Gastrocnemius medialis (tissue), 4 donors: ENCODE results near the gene AP2B1. TPM values are rescaled to one million over a fixed set of nuclear protein-coding genes. Genes with fewer than 3 reads are reported as not detected.
"Not testable (repeated sequence)": the region's sequence is repeated elsewhere in the genome, so short reads cannot be mapped to it uniquely, and the experiment has no call there.

Experiments
- ATAC-seq, 2 donors: fragments of 150-250 bp; one replicate each; pipeline ENCODE4 v1.9.1; 2016
- DNase-seq, 2 donors: peaks; one replicate each; pipeline ENCODE4 v3.0.0-alpha.2; 2019
- H3K27ac ChIP-seq, 4 donors: fragments of 200-600 bp; sonication (generic); 1 replicate in 1 of 4; 2 replicates in 3 of 4; pipeline ENCODE4 v1.5.1; 2016 to 2018; ENCODE audit warnings: mild to moderate bottlenecking in 2 of 4, moderate library complexity in 1 of 4
- H3K27me3 ChIP-seq, 3 donors: fragments of 200-600 bp; sonication (generic) in 2 of 3; 1 replicate in 1 of 3; 2 replicates in 2 of 3; pipeline versions ENCODE4 v1.5.1 to v1.6.0; 2016 to 2019; ENCODE audit warnings: mild to moderate bottlenecking in 1 of 3, moderate library complexity in 1 of 3
- H3K36me3 ChIP-seq, 2 donors: fragments of 200-600 bp; sonication (generic) in 1 of 2; one replicate each; pipeline ENCODE4 v1.5.1; 2017 to 2018
- H3K4me1 ChIP-seq, 2 donors: fragments of 200-600 bp; sonication (generic) in 1 of 2; one replicate each; pipeline ENCODE4 v1.5.1; 2016 to 2017; ENCODE audit warnings: mild to moderate bottlenecking in 2 of 2
- H3K4me3 ChIP-seq, 4 donors: fragments of 200-600 bp; sonication (generic) in 3 of 4; 1 replicate in 1 of 4; 2 replicates in 3 of 4; pipeline ENCODE4 v1.5.1; 2016 to 2019; ENCODE audit warnings: mild to moderate bottlenecking in 2 of 4
- H3K9me3 ChIP-seq, 3 donors: fragments of 200-600 bp; sonication (generic) in 2 of 3; 1 replicate in 1 of 3; 2 replicates in 2 of 3; pipeline ENCODE4 v1.5.1; 2016 to 2019
- CTCF ChIP-seq, 5 experiments: fragments of 450-650 bp in 3 of 5; fragments of 200-600 bp in 2 of 5; sonication (generic) in 2 of 5; IDR thresholded peaks in 4 of 5; conservative IDR thresholded peaks in 1 of 5; 1 replicate in 4 of 5; 2 replicates in 1 of 5; pipeline ENCODE4 v1.5.1; 2016 to 2019; ENCODE audit warnings: antibody characterized with exemption in 5 of 5, mild to moderate bottlenecking in 3 of 5, moderate library complexity in 3 of 5
- POLR2A ChIP-seq, 2 donors: fragments of 450-650 bp; IDR thresholded peaks; one replicate each; pipeline ENCODE4 v1.6.1; 2017; ENCODE audit warnings: antibody characterized with exemption in 2 of 2, mild to moderate bottlenecking in 2 of 2, moderate library complexity in 2 of 2
- in situ Hi-C, 4 donors: fragments of 200-750 bp; cut with MboI; loops; one replicate each; pipeline versions ENCODE4 v1.15.0 to v1.8.0; 2017; ENCODE audit warnings: low sequenced_read_pairs in 4 of 4
- intact Hi-C: fragments of 100-400 bp; cut with DNase I; formaldehyde crosslinking; loops from one replicate; pipeline ENCODE4 v1.15.1; 2023; ENCODE audit warnings: low total_unique reads
- total RNA-seq, 4 donors: library from RNA; depleted of rRNA; stranded (reverse); fragments of >200 nt; gene quantifications; one replicate each; pipeline versions ENCODE4 v1.1.0 to v1.2.3, GENCODE V29; 2016

AP2B1 gene
- total RNA-seq, 4 donors from 2014 or later = 31.3 to 48.7 (median 38.1) TPM

DNA sequence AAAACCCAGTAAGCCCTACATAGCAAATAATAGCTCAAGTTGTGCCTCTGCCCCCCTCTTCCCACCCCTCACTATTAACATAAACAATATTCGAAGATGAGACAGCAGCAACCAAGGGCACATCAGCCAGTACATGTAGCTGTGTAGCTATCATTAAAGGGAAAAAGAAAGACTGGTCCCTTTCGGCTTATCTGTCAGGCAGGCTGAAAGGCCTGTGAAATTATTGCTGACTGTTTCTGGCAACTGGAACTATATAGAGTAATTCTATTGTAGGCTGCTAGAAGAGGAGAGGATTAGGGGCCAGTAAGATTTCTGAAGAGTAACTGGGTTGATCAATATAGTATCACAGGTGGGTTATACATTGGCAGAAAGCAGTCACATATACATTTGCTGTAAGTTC is 107.8 kb downstream of the AP2B1 start:
- no peak for DNase-seq
- Histone ChIP-seq H3K4me3 (no peak overlapping the region), H3K9me3 (no peaks in the 10 kb centered on the region), H3K27ac (no peak overlapping the region), H3K36me3 (peaks cover 0 to 34% of the 10 kb centered on the region in 2 donors), H3K27me3 (no peaks in the 10 kb centered on the region), H3K4me1 (peaks cover 0 to 15% of the 10 kb centered on the region in 2 donors)
- intact Hi-C loops = loop anchor here (5.0 kb wide), 1 partner anchor 37 kb away; the partner anchor contains the start of gene RASL10B
- in situ Hi-C loops = no loop called here
- TF ChIP-seq CTCF (IDR thresholded peaks at IDR 0.05 in 4 of 5, conservative IDR thresholded peaks at IDR 0.05 in 1 of 5) (no peak), POLR2A (IDR thresholded peaks at IDR 0.05) (no peak)
- no peak for ATAC-seq

DNA sequence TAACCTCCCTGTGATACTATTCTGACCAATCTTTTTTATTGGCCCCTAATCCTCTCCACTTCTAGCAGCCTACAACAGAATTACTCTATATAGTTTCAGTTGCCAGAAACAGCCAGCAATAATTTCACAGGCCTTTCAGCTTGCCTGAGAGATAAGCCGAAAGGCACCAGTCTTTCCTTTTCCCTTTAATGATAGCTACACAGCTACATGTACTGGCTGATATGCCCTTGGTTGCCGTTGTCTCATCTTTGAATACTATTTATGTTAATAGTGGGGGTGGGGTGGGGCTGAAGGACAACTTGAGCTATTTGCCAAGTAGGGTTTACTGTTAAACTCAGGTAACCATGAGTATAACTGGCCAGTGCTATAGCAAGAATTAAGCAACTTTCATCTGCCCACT is 108.5 kb downstream of the AP2B1 start:
- Histone ChIP-seq H3K36me3 (peaks cover 0 to 27% of the 10 kb centered on the region in 2 donors), H3K9me3 (no peaks in the 10 kb centered on the region), H3K27ac (no peak overlapping the region), H3K4me3 (no peak overlapping the region), H3K27me3 (no peaks in the 10 kb centered on the region), H3K4me1 (peaks cover 0 to 15% of the 10 kb centered on the region in 2 donors)
- no peak for DNase-seq
- in situ Hi-C loops = no loop called here
- intact Hi-C loops = loop anchor here (5.0 kb wide), 1 partner anchor 37 kb away; the partner anchor contains the start of gene RASL10B
- no peak for ATAC-seq
- TF ChIP-seq CTCF (IDR thresholded peaks at IDR 0.05 in 4 of 5, conservative IDR thresholded peaks at IDR 0.05 in 1 of 5) = no peak
- no peak for TF ChIP-seq POLR2A (IDR thresholded peaks at IDR 0.05)

DNA sequence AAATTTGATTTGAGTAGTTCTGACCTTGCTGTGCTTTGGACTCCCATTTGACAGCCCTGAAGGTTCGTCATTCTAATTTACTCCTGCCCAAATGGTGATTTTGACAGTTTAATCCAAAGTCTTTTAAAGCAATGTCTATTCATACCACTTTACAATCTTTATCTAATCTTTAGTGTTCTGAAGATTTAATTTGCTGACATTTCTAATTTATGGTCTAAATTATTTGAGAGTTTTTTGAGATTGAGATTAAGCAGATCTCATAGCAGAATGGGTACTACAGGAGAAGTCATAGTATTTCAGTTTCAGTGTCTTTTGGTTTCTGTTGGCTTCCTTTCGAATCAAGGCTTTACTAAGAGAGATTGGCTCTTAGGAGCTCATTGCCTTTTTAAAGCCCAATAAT is 111.7 kb downstream of the AP2B1 start:
- Histone ChIP-seq H3K36me3 (peaks cover 0 to 15% of the 10 kb centered on the region in 2 donors), H3K4me3 (no peak overlapping the region), H3K4me1 (peaks cover 0 to 15% of the 10 kb centered on the region in 2 donors), H3K27ac (no peak overlapping the region), H3K27me3 (no peaks in the 10 kb centered on the region), H3K9me3 (no peaks in the 10 kb centered on the region)
- in situ Hi-C loops (no loop called here), intact Hi-C loops (loop anchor here (5.0 kb wide), 1 partner anchor 34 kb away; the partner anchor contains the start of gene RASL10B)
- ATAC-seq (no peak), DNase-seq (no peak)
- TF ChIP-seq CTCF (IDR thresholded peaks at IDR 0.05 in 4 of 5, conservative IDR thresholded peaks at IDR 0.05 in 1 of 5) = no peak
- no peak for TF ChIP-seq POLR2A (IDR thresholded peaks at IDR 0.05)

DNA sequence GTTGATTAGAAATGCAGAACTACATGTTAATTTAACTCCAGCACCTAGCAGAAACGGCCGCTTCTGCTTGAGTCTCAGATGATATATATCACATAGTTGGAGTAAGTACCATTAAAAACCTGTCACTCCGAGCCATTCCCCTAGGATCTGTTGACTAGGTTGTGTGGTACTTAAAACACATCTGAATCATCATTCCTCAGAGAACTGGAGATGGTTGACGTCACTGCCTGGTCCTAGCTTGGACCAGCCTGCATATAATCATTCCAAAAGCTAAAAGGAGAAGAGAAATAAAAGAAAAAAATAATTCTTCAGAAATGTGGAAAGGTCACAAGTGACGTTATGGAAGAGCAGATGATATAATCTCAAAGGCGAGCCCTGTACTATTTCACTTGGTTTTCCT is 113.0 kb downstream of the AP2B1 start:
- Histone ChIP-seq H3K4me3 (no peak overlapping the region), H3K27ac (no peak overlapping the region), H3K4me1 (peaks cover 0 to 10% of the 10 kb centered on the region in 2 donors), H3K27me3 (no peaks in the 10 kb centered on the region), H3K9me3 (no peaks in the 10 kb centered on the region), H3K36me3 (peaks cover 0 to 7% of the 10 kb centered on the region in 2 donors)
- ATAC-seq (no peak), DNase-seq (no peak)
- TF ChIP-seq POLR2A (IDR thresholded peaks at IDR 0.05) (no peak), CTCF (IDR thresholded peaks at IDR 0.05 in 4 of 5, conservative IDR thresholded peaks at IDR 0.05 in 1 of 5) (no peak)
- intact Hi-C loops (no loop called here), in situ Hi-C loops (no loop called here)

DNA sequence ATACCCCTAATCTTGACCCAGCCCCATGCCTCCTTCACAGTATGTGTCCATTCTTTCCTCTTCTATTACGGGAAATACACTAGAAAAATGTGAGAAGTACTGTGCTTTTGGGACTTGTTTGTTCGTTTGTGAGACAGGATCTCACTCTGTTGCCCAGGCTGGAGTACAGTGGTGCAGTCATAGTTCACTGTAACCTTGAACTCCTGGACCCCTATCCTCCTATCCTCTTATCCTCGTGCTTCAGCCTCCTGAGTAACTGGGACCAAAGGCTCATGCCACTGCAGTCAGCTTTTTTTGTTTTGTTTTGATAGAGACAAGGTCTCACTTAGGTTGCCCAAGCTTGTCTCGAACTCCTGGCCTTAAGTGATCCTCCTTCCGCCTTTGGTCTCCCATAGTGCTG is 114.4 kb downstream of the AP2B1 start:
- no peak overlapping the region for H3K4me3 ChIP-seq
- no peak overlapping the region for H3K27ac ChIP-seq
- no peaks in the 10 kb centered on the region for H3K9me3 ChIP-seq
- no peak for TF ChIP-seq POLR2A (IDR thresholded peaks at IDR 0.05)
- TF ChIP-seq CTCF (IDR thresholded peaks at IDR 0.05 in 4 of 5, conservative IDR thresholded peaks at IDR 0.05 in 1 of 5) = no peak
- H3K36me3 ChIP-seq = no peaks in the 10 kb centered on the region
- no peaks in the 10 kb centered on the region for H3K27me3 ChIP-seq
- ATAC-seq (no peak), DNase-seq (no peak)
- in situ Hi-C loops = no loop called here
- intact Hi-C loops = no loop called here
- no peaks in the 10 kb centered on the region for H3K4me1 ChIP-seq

DNA sequence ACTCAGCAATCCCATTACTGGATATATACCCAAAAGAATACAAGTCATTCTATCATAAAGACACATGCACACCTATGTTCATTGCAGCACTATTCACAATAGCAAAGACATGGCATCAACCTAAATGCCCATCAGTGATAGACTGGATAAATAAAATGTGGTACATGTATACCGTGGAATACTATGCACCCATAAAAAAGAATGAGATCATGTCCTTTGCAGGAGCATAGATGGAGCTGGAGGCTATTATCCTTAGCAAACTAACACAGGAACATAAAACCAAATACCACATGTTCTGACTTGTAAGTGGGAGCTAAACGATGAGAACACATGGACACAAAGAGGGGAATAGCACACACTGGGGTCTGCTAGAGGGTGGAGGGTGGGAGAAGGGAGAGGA is 116.2 kb downstream of the AP2B1 start:
- in situ Hi-C loops, H3K27ac ChIP-seq, H3K4me1 ChIP-seq, ATAC-seq, H3K4me3 ChIP-seq, H3K9me3 ChIP-seq, H3K36me3 ChIP-seq, DNase-seq, intact Hi-C loops, H3K27me3 ChIP-seq: not testable (repeated sequence)
